NOMO-1 treated with DMSO at 0.1 percent for 48 hours (cell line): Measurements from ENCODE around the gene C19orf33.
"Not testable (repeated sequence)": the region's sequence is repeated elsewhere in the genome, so short reads cannot be mapped to it uniquely, and the experiment has no call there.

Experiments
- DNase-seq: peaks from one replicate; lab custom pipeline; 2025; ENCODE audit not compliant: unreplicated experiment; lab: John Stamatoyannopoulos, UW

The C19orf33 gene

DNA sequence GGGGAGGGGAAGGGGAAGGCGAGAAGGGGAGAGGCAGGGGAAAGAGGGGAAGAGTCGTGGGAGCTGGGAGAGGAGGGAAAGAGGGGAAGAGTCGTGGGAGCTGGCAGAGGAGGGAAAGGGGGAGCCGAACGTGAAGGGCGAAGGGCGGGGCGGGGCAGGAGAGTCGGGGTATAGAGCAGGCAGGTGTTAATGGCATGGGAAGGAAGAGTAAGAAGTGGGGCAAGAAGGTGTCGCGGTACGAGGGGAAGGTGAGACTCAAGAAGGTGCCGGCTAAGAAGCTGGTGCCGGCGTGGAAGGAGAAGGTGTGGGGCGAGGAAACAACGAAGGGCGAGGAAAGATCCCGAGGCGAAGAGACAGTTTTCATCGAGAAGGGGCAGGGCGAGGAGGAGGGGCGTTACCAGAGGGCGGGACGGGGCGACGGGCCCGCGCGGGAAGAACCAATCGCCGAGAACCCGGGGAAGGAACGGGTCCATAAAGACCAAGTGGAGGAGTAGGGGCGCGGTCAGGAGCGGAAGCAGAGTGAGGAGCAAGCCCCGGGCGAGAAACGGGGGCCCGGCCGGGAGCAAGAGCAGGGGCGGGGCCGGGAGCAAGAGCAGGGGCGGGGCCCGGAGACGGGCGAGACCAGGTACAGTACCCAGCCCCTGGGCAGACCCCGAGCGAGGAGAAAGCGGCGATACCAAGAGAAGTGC lies 32.0 kb downstream of the C19orf33 start:
- DNase-seq = peak; percentile 98

DNA sequence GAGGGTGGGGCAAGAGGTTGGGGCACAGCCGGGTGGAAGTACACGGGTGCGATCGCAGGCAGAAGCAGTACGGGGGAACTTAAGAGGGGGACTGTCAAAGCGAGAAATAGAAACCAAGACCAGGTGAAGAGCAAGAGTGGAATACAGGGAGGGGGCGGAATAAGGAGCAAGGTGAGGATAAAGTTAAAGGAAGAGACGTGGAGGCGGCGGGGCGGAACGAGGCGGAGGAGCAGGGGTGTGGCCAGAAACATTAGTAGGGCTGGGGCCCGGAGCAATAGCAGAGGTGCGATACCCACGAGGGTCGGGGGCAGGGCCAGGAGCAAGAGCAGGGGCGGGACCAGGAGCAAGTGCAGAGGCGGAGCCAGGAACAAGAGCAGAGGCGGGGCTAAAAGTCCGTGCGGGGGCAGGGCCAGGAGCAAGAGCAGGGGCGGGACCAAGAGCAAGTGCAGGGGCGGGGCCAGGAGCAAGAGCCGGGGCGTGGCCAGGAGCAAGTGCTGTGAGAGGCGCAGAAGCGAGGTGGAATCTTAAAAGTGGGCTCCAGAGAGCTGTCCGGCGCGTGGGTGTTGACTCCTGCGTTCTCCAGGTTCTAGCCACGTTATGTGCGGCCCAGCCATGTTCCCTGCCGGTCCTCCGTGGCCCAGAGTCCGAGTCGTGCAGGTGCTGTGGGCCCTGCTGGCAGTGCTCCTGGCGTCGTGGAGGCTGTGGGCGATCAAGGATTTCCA lies 32.7 kb downstream of the C19orf33 start:
- DNase-seq = peak; percentile 97

DNA sequence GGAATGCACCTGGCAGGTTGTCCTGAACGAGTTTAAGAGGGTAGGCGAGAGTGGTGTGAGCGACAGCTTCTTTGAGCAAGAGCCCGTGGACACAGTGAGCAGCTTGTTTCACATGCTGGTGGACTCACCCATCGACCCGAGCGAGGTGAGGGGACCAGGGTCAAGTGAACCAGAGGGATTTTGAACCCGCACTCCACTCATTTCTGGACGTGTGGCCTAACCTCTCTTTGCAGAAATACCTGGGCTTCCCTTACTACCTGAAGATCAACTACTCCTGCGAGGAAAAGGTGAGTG lies 33.3 kb downstream of the C19orf33 start:
- no peak for DNase-seq

DNA sequence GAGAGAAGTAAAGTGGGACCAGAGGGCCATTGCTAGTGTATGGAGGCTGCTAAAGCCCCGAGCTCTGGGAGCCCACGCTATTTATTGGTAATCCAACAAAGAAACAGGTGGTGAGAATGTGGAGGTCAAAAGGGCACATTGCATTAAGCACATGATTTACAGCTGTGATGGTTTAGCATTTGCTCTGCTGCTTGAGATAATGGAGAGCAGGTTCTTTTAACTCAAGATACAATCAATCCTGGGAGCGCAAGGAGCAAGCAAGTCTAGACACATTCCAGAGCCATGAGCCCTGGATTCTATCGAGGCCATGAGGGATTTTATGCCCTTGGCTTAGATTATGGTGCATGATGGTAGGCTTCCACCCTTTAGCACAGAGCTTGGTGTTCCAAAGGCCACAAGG lies 35.0 kb downstream of the C19orf33 start:
- DNase-seq = not testable (repeated sequence)

DNA sequence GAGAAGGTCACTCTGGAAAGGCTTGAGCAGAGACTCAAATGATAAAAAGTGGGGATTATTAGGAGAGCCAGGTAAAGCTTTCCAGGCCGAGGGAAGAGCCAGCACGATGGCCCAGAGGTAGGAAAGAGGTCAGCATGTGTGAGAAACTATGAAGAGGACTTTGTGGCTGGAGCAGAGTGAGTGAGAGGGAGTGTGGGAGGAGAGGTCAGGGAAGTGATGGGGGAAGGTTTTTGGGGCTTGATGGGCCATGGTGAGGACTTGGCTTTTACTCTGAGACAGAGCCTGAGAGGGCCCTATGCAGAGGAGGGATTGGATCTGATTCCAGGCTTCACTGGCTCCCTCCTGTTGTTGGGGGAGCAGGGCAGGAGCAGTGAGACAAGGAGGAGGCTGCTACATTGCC lies 36.9 kb downstream of the C19orf33 start:
- no peak for DNase-seq

DNA sequence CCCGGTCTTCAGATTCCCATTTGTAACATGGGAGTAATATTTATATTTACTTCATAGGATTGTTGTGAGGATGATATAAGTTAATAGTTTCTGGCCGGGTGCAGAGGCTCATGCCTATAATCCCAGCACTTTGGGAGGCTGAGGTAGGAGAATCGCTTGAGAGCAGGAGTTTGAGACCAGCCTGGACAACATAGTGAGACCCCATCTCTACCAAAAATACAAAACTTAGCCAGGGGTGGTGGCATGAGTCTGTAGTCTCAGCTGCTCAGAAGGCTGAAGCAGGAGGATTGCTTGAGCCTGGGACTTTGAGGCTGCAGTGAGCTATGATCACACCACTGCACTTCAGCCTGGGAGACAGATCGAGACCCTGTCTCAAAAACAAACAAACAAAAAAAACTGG lies 42.8 kb downstream of the C19orf33 start:
- DNase-seq = no peak

DNA sequence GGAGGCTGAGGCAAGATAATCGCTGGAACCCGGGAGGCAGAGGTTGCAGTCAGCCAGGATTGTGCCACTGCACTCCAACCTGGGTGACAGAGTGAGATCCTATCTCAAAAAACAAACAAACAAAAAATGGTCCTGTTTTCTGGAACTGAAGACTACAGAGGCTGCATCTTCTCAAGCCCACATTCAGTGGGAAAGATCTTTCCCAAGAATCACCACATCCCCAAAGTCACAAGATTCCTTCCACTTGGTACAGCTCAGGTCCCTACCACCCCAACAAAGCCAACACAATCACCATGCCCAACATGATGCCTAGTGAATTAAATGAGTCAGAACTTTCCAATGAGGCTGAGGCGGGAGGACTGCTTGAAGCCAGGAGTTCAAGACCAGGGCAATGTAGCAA lies 46.8 kb downstream of the C19orf33 start:
- DNase-seq = no peak

DNA sequence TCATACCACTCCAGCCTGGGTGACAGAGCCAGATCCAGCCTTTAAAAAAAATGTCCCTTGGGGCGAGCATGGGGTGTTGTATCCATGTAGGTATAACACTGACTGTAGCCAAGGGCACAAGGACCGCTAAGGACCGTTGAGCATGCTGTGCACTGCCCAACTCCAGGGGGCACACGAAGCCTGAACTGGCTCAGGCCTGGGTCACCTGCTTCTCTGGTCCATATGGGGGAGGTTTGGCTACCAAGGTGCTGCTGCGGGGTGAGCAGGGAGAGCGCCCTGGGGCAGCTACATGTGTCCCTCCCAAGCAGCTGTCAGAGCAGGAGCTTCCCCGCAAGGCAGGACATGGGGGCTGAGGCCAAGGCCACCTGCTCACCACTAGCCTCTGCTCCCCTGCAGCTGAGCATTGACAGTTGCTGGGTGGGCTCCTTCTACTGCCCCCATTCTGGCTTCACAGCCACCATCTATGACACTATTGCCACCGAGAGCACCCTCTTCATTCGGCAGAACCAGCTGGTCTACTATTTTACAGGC lies 47.9 kb downstream of the C19orf33 start:
- DNase-seq = no peak

DNA sequence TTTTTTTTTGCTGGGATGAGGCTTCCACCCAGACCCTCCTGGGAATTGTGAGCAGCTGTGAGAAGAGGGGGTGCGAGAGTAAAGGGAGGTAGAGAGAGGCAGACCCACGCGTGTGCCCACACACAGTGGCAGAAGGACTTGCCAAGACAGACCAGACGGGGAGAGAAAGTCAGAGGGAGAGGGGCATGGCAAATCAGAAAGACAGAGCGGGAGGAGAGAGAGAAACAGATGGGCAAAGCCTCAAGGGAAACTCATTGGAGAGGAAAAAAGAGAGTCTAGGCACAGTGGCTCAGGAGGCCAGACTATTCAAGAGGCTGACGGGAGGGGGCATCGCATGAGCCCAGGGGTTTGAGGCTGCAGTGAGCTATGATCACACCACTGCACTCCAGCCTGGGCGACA lies 48.6 kb downstream of the C19orf33 start:
- DNase-seq = no peak
